Caco-2 (cell line): ENCODE results near the gene AOC1. TPM values are rescaled to one million over a fixed set of nuclear protein-coding genes. Genes with fewer than 3 reads are reported as not detected.

Experiments
- Bru-seq: library from RNA; stranded (reverse); fragments of 400-500 nt; gene quantifications from one replicate; lab custom pipeline; 2021; lab: Mats Ljungman, UMichigan
- BruChase-seq, 2 experiments: library from RNA; stranded (reverse); fragments of 400-500 nt; gene quantifications; one replicate each; lab custom pipeline; 2021; lab: Mats Ljungman, UMichigan
- BruUV-seq: library from RNA; stranded (reverse); fragments of 400-500 nt; replicated peaks from 2 replicates; lab custom pipeline; 2021; lab: Mats Ljungman, UMichigan
- CTCF ChIA-PET: fragments of 300-600 bp; sonication (Branson Sonifier 250); formaldehyde crosslinking; loops from one replicate; lab custom pipeline; 2022; ENCODE audit warnings: antibody characterized with exemption; lab: Charles Lee
- POLR2A ChIA-PET: fragments of 300-600 bp; sonication (Branson Sonifier 250); formaldehyde crosslinking; loops from one replicate; lab custom pipeline; 2022; ENCODE audit warnings: antibody characterized with exemption; lab: Charles Lee
- DNase-seq, 2 experiments: peaks; one replicate each; pipeline versions ENCODE4 v3.0.0 to v3.0.0-alpha.2; 2020 to 2022
- H3K27me3 ChIP-seq: replicated peaks from 2 replicates; pipeline ENCODE4 v1.6.0; 2011; ENCODE audit warnings: low read length; ENCODE audit not compliant: control insufficient read depth, insufficient read depth
- H3K36me3 ChIP-seq: 2 replicates; pipeline ENCODE4 v1.5.1; 2011; ENCODE audit warnings: low read length; ENCODE audit not compliant: control insufficient read depth, insufficient read depth
- H3K4me1 ChIP-seq: fragments of 250-450 bp; sonication (Bioruptor Pico); 2 replicates; pipeline ENCODE4 v1.5.1; 2020; ENCODE audit warnings: mild to moderate bottlenecking
- H3K4me3 ChIP-seq: 2 replicates; pipeline ENCODE4 v1.5.1; 2011; ENCODE audit warnings: low read depth, mild to moderate bottlenecking, control low read depth, low read length
- H3K9me3 ChIP-seq: fragments of 250-450 bp; sonication (Bioruptor Pico); 2 replicates; pipeline ENCODE4 v1.5.1; 2020; ENCODE audit warnings: mild to moderate bottlenecking, moderate library complexity
- H3K27ac Mint-ChIP-seq: one replicate; pipeline ENCODE4 v1.8.0; 2022; ENCODE audit warnings: mixed read lengths; ENCODE audit not compliant: unreplicated experiment
- H3K27me3 Mint-ChIP-seq: one replicate; pipeline ENCODE4 v1.8.0; 2022; ENCODE audit warnings: mixed read lengths; ENCODE audit not compliant: insufficient read depth, unreplicated experiment
- H3K36me3 Mint-ChIP-seq: one replicate; pipeline ENCODE4 v1.8.0; 2022; ENCODE audit warnings: mild to moderate bottlenecking, mixed read lengths; ENCODE audit not compliant: insufficient read depth, unreplicated experiment
- H3K4me1 Mint-ChIP-seq: one replicate; pipeline ENCODE4 v1.8.0; 2022; ENCODE audit warnings: low read depth, mixed read lengths; ENCODE audit not compliant: unreplicated experiment
- H3K4me3 Mint-ChIP-seq: one replicate; pipeline ENCODE4 v1.8.0; 2022; ENCODE audit warnings: mild to moderate bottlenecking, moderate library complexity, mixed read lengths; ENCODE audit not compliant: unreplicated experiment
- H3K9me3 Mint-ChIP-seq: one replicate; pipeline ENCODE4 v1.8.0; 2022; ENCODE audit warnings: mixed read lengths; ENCODE audit not compliant: unreplicated experiment
- CTCF ChIP-seq, 2 experiments: fragments of 200-600 bp in 1 of 2; IDR thresholded peaks; 1 replicate in 1 of 2; 2 replicates in 1 of 2; pipeline versions ENCODE4 v1.5.1 to v1.8.0; 2011 to 2022; ENCODE audit warnings: antibody characterized with exemption in 1 of 2, control low read depth in 1 of 2, inconsistent platforms in 1 of 2, low read depth in 1 of 2, low read length in 1 of 2, mild to moderate bottlenecking in 1 of 2, moderate library complexity in 1 of 2; ENCODE audit not compliant: insufficient read depth in 1 of 2, severe bottlenecking in 1 of 2, unreplicated experiment in 1 of 2
- intact Hi-C: fragments of 100-400 bp; cut with micrococcal nuclease; formaldehyde crosslinking; loops from one replicate; pipeline ENCODE4 v1.10.0; 2022; ENCODE audit not compliant: unreplicated experiment
- long read RNA-seq: library from polyadenylated mRNA; stranded (forward); transcript quantifications from one replicate; pipeline ENCODE4 v2.0.0, GENCODE V29; 2022
- total RNA-seq: library from RNA; stranded (reverse); gene quantifications from 2 replicates; pipeline ENCODE4 v1.2.3, GENCODE V29; 2022

AOC1 gene
- total RNA-seq (3.5 and 4.5 TPM in 2 replicates), Bru-seq, nascent RNA (percentile 16 among the genes with signal in this experiment), BruChase-seq, experiment 1, labeled RNA remaining after a 2-hour chase (percentile 18 among the genes with signal in this experiment), BruChase-seq, experiment 2, labeled RNA remaining after a 6-hour chase (percentile 22 among the genes with signal in this experiment)
- long read RNA-seq, partial matches to known transcripts: 2 of 5 reads
- long read RNA-seq, other reads (novel, unspliced or antisense): 1 of 5 reads

- Histone ChIP-seq H3K27me3 (no peaks in the 10 kb centered on the region; the same call in 1 of the 2 replicates), H3K9me3 (no peaks in the 10 kb centered on the region), H3K4me3 (peak within 1 kb of the TSS; percentile 17; the same call in 1 of the 2 replicates), H3K4me1 (peaks cover 10% of the 10 kb centered on the region), H3K36me3 (no peaks in the 10 kb centered on the region)
- Mint-ChIP-seq H3K27me3 (peaks cover 2% of the 10 kb centered on the region), H3K4me1 (peaks cover 13% of the 10 kb centered on the region), H3K27ac (peak within 1 kb of the TSS; percentile 6), H3K4me3 (peak within 1 kb of the TSS; percentile 46), H3K36me3 (no peaks in the 10 kb centered on the region), H3K9me3 (no peaks in the 10 kb centered on the region)
- CTCF ChIA-PET: interaction anchor here (0.6 to 0.7 kb wide), 2 partner anchors 25 to 69 kb away, joined by 3 read pairs; no protein-coding TSS in a partner anchor
- POLR2A ChIA-PET: interaction anchor here (1.1 kb wide), 1 partner anchor 20 kb away, joined by 4 read pairs; no protein-coding TSS in a partner anchor
- DNase-seq: peak; percentile 49 to 72
- no TSS peak for BruUV-seq
- no peak for TF ChIP-seq CTCF (IDR thresholded peaks at IDR 0.05; ENCODE audit: insufficient read depth in 1 of 2, low read depth in 1 of 2, low read length in 1 of 2, severe bottlenecking in 1 of 2, unreplicated experiment in 1 of 2)
- intact Hi-C loops: no loop called here
Observed at GRCh38 chr7:150852371-150852905, at the start of gene AOC1. AOC1 (plus strand) TSS chr7:150852517; CDS start chr7:150856471, 3,954 bp downstream.

GRCh38 chr7:150803161-150803860 lies 49.0 kb upstream of the AOC1 start:
- Histone ChIP-seq H3K9me3 (peaks cover 18% of the 10 kb centered on the region), H3K4me1 (peaks cover 20% of the 10 kb centered on the region), H3K4me3 (no peak overlapping the region), H3K36me3 (no peaks in the 10 kb centered on the region), H3K27me3 (no peaks in the 10 kb centered on the region)
- CTCF ChIA-PET: interaction anchor here (0.5 kb wide), 1 partner anchor 41 kb away, joined by 3 read pairs; no protein-coding TSS in a partner anchor
- H3K27ac Mint-ChIP-seq: no peak overlapping the region
- BruUV-seq: no TSS peak
- no peak for TF ChIP-seq CTCF (IDR thresholded peaks at IDR 0.05; ENCODE audit: insufficient read depth in 1 of 2, low read depth in 1 of 2, low read length in 1 of 2, severe bottlenecking in 1 of 2, unreplicated experiment in 1 of 2)
- peaks cover 3% of the 10 kb centered on the region for H3K4me1 Mint-ChIP-seq
- H3K36me3 Mint-ChIP-seq: peaks cover 10% of the 10 kb centered on the region
- no peak overlapping the region for H3K4me3 Mint-ChIP-seq
- POLR2A ChIA-PET: no interaction called here
- H3K9me3 Mint-ChIP-seq: peaks cover 4% of the 10 kb centered on the region
- peaks cover 5% of the 10 kb centered on the region for H3K27me3 Mint-ChIP-seq
- intact Hi-C loops: no loop called here
- DNase-seq: no peak

GRCh38 chr7:150804802-150805201 lies 47.5 kb upstream of the AOC1 start:
- H3K4me3 Mint-ChIP-seq: no peak overlapping the region
- H3K9me3 Mint-ChIP-seq: peaks cover 19% of the 10 kb centered on the region
- no peak overlapping the region for H3K4me3 ChIP-seq
- DNase-seq: no peak
- peaks cover 10% of the 10 kb centered on the region for H3K4me1 Mint-ChIP-seq
- peaks cover 2% of the 10 kb centered on the region for H3K27me3 Mint-ChIP-seq
- POLR2A ChIA-PET: no interaction called here
- H3K36me3 ChIP-seq: no peaks in the 10 kb centered on the region
- intact Hi-C loops: no loop called here
- peaks cover 17% of the 10 kb centered on the region for H3K4me1 ChIP-seq
- no peak for TF ChIP-seq CTCF (IDR thresholded peaks at IDR 0.05; ENCODE audit: insufficient read depth in 1 of 2, low read depth in 1 of 2, low read length in 1 of 2, severe bottlenecking in 1 of 2, unreplicated experiment in 1 of 2)
- H3K36me3 Mint-ChIP-seq: peaks cover 15% of the 10 kb centered on the region
- no TSS peak for BruUV-seq
- CTCF ChIA-PET: no interaction called here
- H3K9me3 ChIP-seq: peaks cover 18% of the 10 kb centered on the region
- no peaks in the 10 kb centered on the region for H3K27me3 ChIP-seq
- no peak overlapping the region for H3K27ac Mint-ChIP-seq
